Activated CD8-positive, alpha-beta T cell treated with anti-CD3 and anti-CD28 coated beads, Interleukin-2, amount 10 ng/mL, durations not matched to agents 7 days and 5 days (primary cell): Measurements from ENCODE around the gene PSTPIP1. TPM values are rescaled to one million over a fixed set of nuclear protein-coding genes. Genes with fewer than 3 reads are reported as not detected.
A peak's percentile ranks its signal among the peaks of the same experiment; 100 is the strongest.
"Not testable (repeated sequence)": the region's sequence is repeated elsewhere in the genome, so short reads cannot be mapped to it uniquely, and the experiment has no call there.

Experiments used
- ATAC-seq: fragments of 150-1000 bp; cut with Tn5 transposase; one replicate; pipeline ENCODE4 v1.10.0; 2021; ENCODE audit warnings: moderate library complexity
- CTCF ChIA-PET: fragments of 350-600 bp; sonication (Branson Sonifier 250); formaldehyde crosslinking; loops from one replicate; lab custom pipeline; 2021; ENCODE audit warnings: antibody characterized with exemption; lab: Charles Lee
- POLR2A ChIA-PET: fragments of 350-600 bp; sonication (Branson Sonifier 250); formaldehyde crosslinking; loops from one replicate; lab custom pipeline; 2021; ENCODE audit warnings: antibody characterized with exemption; lab: Charles Lee
- DNase-seq: peaks from one replicate; pipeline ENCODE4 v3.0.0-alpha.2; 2020
- H3K27ac Mint-ChIP-seq: one replicate; pipeline ENCODE4 v1.8.0; 2021; ENCODE audit warnings: mild to moderate bottlenecking, mixed read lengths
- H3K27me3 Mint-ChIP-seq: one replicate; pipeline ENCODE4 v1.8.0; 2021; ENCODE audit warnings: low read depth, mixed read lengths
- H3K36me3 Mint-ChIP-seq: one replicate; pipeline ENCODE4 v1.8.0; 2021; ENCODE audit warnings: low read depth, mixed read lengths
- H3K4me1 Mint-ChIP-seq: one replicate; pipeline ENCODE4 v1.8.0; 2021; ENCODE audit warnings: low read depth, mixed read lengths
- H3K4me3 Mint-ChIP-seq: one replicate; pipeline ENCODE4 v1.8.0; 2021; ENCODE audit warnings: mild to moderate bottlenecking, mixed read lengths
- H3K9me3 Mint-ChIP-seq: one replicate; pipeline ENCODE4 v1.8.0; 2022; ENCODE audit warnings: mixed read lengths; ENCODE audit not compliant: insufficient read depth
- total RNA-seq, 2 experiments: library from RNA; stranded (reverse); gene quantifications; one replicate each; pipeline ENCODE4 v1.2.3, GENCODE V29; 2021

The PSTPIP1 gene
- total RNA-seq, 2 experiments from 2014 or later: 208 to 212 TPM

DNA sequence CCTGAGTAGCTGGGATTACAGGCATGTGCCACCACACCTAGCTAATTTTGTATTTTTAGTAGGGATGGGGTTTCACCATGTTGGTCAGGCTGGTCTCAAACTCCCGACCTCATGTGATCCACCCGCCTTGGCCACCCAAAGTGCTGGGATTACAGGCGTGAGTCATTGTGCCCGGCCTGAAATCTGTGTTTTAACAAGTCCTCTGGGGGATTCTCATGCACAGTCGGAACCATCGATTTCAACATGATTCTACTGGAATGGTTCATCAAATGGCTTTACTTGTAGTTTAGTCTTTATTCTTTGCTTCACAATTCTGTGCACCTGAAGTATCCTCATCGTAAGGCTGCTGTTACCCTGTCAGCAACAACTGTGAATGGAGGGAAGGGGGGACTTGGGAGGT lies 28.9 kb upstream of the PSTPIP1 start:
- DNase-seq: not testable (repeated sequence)

DNA sequence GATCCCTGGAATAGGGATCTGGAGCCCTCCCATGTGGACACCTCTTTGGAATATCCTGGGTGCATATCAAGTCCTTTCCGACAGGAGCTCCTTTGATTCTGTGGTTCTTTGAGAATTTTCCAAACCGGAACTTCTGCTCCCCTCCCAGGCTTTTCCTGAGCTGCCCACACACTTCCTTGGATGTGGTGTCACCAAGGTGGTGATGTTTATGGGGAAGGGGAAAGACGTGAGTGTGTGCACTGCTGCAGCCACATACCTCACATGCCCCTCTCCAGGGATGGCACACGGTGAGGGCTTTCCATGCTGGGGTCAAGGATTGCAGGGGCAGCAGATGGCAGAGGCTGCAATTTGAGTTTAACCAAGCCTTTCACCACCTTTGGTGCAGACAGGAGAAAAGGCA lies 27.9 kb upstream of the PSTPIP1 start:
- Mint-ChIP-seq H3K9me3 (no peaks in the 10 kb centered on the region), H3K36me3 (no peaks in the 10 kb centered on the region), H3K4me1 (peaks cover 1% of the 10 kb centered on the region), H3K27me3 (peaks cover 16% of the 10 kb centered on the region), H3K4me3 (no peak overlapping the region), H3K27ac (no peak overlapping the region)
- ChIA-PET POLR2A (no interaction called here), CTCF (interaction anchor here (1.2 kb wide), 1 partner anchor 12 kb away, joined by 3 read pairs; no protein-coding TSS in a partner anchor)
- DNase-seq: no peak
- ATAC-seq: no peak

More for the DNA sequence above, 28.9 kb upstream of the PSTPIP1 start:
- peaks cover 16% of the 10 kb centered on the region for H3K27me3 Mint-ChIP-seq
- H3K9me3 Mint-ChIP-seq, H3K4me3 Mint-ChIP-seq, H3K27ac Mint-ChIP-seq, POLR2A ChIA-PET, ATAC-seq, H3K36me3 Mint-ChIP-seq, H3K4me1 Mint-ChIP-seq: not testable (repeated sequence)
- CTCF ChIA-PET: interaction anchor here (1.2 kb wide), 1 partner anchor 11 kb away, joined by 3 read pairs; no protein-coding TSS in a partner anchor

DNA sequence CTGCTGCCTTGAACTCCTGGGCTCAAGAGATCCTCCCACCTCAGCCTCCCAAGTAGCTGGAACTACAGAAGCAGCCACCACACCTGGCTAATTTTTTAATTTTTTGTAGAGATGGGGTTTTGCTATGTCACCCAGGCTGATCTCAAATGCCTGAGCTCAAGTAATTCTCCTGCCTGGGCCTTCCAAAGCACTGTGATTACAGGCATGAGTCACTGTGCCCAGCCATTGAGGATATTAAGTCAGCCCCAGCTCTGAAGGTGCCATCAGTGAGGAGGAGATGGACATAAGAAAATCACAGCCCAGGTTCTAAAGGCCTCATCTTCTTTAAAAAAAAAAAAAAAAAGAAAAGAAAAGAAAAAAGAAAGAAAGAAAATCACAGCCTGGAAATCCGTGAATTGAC lies 26.6 kb upstream of the PSTPIP1 start:
- Mint-ChIP-seq H3K27me3 (peaks cover 9% of the 10 kb centered on the region), H3K9me3 (no peaks in the 10 kb centered on the region), H3K36me3 (no peaks in the 10 kb centered on the region), H3K4me1 (peaks cover 2% of the 10 kb centered on the region), H3K27ac (no peak overlapping the region), H3K4me3 (no peak overlapping the region)
- ChIA-PET POLR2A (interaction anchor here (1.0 kb wide), 1 partner anchor 27 kb away, joined by 3 read pairs; the partner anchor contains the start of gene PSTPIP1), CTCF (no interaction called here)
- ATAC-seq (no peak), DNase-seq (no peak)

DNA sequence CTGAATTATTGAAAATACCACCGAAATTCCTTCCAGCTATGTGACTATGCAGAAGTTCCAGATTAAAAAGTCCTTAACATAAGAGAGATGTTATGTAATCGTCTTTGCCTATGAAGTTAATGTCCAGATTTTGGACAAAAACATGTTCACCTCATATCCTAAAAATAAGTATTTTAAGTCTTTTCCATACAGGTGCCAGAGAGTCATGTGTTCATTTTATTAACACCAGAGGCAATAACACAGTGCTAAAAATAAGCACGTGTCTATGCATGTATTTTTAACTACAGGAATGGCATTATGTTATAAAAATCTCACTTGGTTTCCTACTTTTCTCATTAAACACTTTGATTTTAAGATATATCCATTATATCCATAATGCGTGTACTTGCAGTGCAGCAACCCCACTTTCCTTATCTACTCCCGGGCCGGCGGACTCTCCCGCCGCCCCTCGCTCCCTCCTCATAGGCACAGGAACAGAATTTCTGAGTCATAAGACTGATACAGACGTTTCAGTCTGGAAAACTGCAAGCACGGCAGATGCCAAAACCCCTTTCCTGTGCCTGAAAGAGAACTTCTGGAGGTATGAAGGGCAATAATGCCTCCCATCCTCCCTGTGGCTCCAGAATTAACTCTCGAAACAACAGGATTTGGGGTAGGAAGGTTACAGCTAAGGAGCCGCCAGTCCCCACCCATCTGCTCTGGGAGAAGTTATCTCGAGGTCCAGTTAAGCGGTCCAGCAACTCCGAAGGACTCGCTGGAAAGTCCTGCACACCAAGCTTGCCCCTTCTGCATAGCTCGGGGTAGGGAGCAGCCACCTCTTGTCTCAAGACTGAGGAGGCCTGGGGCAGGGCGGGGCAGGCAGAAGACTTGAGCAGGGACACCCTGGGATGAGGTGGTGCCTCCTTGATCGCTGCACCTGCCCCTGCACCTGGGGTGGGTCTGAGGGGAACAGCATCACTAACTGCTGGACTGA lies 22.3 kb upstream of the PSTPIP1 start:
- CTCF ChIA-PET: interaction anchor here (0.6 to 5.8 kb wide), 47 partner anchors 8 to 571 kb away, joined by 3 to 159 read pairs (median 6); partner anchors contain the start of gene PSTPIP1
- Mint-ChIP-seq H3K27me3 (no peaks in the 10 kb centered on the region), H3K9me3 (no peaks in the 10 kb centered on the region), H3K4me1 (peaks cover 34% of the 10 kb centered on the region), H3K36me3 (no peaks in the 10 kb centered on the region), H3K4me3 (no peak overlapping the region), H3K27ac (no peak overlapping the region)
- DNase-seq: no peak
- POLR2A ChIA-PET: interaction anchor here (1.2 to 1.5 kb wide), 3 partner anchors 22 to 51 kb away, joined by 3 to 6 read pairs (median 5); partner anchors contain the start of gene PSTPIP1
- no peak for ATAC-seq

DNA sequence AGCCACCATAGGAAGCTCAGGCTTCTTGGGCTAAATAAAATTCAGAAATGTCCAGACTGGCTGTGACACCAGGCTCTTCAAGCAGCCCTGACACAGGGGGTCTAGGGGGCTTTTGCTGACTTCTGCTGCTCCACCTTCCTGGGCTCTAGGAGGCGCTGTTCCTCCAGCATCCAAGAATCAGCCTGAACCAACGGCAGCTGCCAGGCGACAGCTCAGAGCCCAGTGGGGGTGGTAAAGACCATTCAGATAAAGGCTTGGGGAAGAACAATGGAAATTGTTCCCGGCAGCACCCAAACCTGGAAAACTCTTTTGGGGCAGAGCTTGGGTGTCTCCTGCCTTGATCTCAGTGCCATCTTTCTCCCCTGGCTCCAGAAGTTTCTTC lies 21.6 kb upstream of the PSTPIP1 start:
- DNase-seq: peak; percentile 81
- H3K27me3 Mint-ChIP-seq: no peaks in the 10 kb centered on the region
- no peaks in the 10 kb centered on the region for H3K9me3 Mint-ChIP-seq
- H3K27ac Mint-ChIP-seq: peak overlapping the region; percentile 61
- CTCF ChIA-PET: interaction anchor here (0.6 to 5.8 kb wide), 56 partner anchors 9 to 570 kb away, joined by 3 to 159 read pairs (median 6); partner anchors contain the start of genes PSTPIP1 and TSPAN3
- H3K4me3 Mint-ChIP-seq: no peak overlapping the region
- peaks cover 2% of the 10 kb centered on the region for H3K36me3 Mint-ChIP-seq
- peak; percentile 61 for ATAC-seq
- peaks cover 37% of the 10 kb centered on the region for H3K4me1 Mint-ChIP-seq
- POLR2A ChIA-PET: interaction anchor here (1.2 to 1.5 kb wide), 3 partner anchors 22 to 50 kb away, joined by 3 to 6 read pairs (median 5); partner anchors contain the start of gene PSTPIP1

DNA sequence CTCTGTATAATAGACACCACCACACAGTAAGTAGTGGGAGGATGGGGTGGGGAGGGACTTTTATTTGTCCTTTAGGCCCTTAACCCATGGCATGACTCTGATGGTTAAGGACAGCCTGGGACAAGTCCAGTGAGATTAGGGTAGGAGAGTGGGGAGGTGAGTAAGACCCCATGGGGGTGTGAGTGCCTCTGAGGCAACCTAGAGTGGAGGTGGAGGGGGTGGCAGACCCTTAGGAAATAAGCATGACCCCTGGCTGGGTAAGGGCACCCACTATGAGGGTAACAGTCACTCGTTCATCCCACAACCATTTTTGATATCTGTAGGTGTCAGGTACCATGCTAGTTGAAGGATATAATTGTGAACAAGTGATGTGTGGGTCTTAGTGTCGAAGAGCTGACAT lies 21.0 kb upstream of the PSTPIP1 start:
- ATAC-seq: no peak
- Mint-ChIP-seq H3K36me3 (peaks cover 4% of the 10 kb centered on the region), H3K27ac (peak overlapping the region; percentile 61), H3K4me1 (peaks cover 37% of the 10 kb centered on the region), H3K4me3 (no peak overlapping the region), H3K9me3 (no peaks in the 10 kb centered on the region), H3K27me3 (no peaks in the 10 kb centered on the region)
- ChIA-PET CTCF (interaction anchor here (0.7 to 5.8 kb wide), 57 partner anchors 10 to 569 kb away, joined by 3 to 159 read pairs (median 6); partner anchors contain the start of genes PSTPIP1 and TSPAN3), POLR2A (interaction anchor here (0.9 to 1.4 kb wide), 4 partner anchors 21 to 50 kb away, joined by 3 to 5 read pairs (median 4); partner anchors contain the start of gene PSTPIP1)
- DNase-seq: no peak

DNA sequence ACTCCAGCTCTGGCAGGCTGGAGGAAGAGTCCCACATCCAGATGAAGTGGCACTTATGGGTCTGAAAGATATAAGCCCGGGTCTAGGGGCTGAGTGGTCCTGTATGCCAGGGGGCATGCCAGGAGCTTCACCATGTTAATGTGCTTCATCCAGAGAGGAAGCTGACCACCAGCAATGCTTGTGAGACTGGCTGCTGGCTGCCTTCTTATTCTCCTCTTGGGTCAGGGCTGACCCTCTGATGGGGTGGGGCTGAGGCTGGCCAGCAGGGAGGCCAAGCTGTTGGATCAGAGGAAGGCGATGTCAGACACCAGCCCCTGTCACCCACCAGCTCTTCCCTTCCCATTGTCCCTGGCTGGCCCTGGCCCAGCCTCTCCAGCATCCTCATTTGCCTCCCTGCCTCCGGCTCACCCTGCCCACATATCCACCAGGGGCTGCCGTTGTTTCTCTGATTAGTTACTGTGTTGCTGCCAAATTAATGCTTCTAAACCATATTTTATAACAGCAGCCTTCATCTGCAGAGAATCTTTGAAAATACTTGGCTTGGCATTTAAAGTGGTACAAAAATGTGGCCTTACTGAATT lies 20.4 kb upstream of the PSTPIP1 start:
- POLR2A ChIA-PET: interaction anchor here (0.7 to 1.4 kb wide), 4 partner anchors 8 to 49 kb away, joined by 3 to 4 read pairs (median 4); partner anchors contain the start of gene PSTPIP1
- CTCF ChIA-PET: interaction anchor here (0.7 to 5.8 kb wide), 34 partner anchors 9 to 569 kb away, joined by 3 to 159 read pairs (median 7); partner anchors contain the start of gene PSTPIP1
- Mint-ChIP-seq H3K4me3 (no peak overlapping the region), H3K27me3 (no peaks in the 10 kb centered on the region), H3K36me3 (peaks cover 4% of the 10 kb centered on the region), H3K4me1 (peaks cover 37% of the 10 kb centered on the region), H3K27ac (no peak overlapping the region), H3K9me3 (no peaks in the 10 kb centered on the region)
- DNase-seq (peak; percentile 33), ATAC-seq (no peak)

DNA sequence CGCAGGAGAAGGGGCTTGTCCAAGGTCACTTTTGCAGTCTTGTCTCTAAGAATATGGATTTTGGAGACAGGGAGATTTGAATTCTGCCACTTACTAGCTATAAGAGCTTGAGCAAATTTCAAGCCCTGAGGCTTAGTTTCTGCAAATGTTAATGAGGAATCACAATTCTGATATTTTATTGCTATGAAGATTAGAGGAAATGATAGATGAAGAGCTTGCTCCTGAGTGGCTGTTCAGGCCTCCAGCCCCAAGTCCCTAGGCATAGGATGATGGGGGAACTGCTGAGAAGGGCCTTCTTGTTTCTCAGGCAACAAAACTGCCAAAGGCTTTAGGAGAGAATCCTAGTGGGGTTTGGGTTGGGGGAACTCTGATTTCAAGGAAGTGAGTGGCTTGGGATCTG lies 18.8 kb upstream of the PSTPIP1 start:
- ChIA-PET CTCF (interaction anchor here (1.2 to 5.8 kb wide), 6 partner anchors 12 to 567 kb away, joined by 7 to 159 read pairs (median 45); partner anchors contain the start of gene PSTPIP1), POLR2A (no interaction called here)
- H3K4me1 Mint-ChIP-seq: peaks cover 37% of the 10 kb centered on the region
- DNase-seq: no peak
- H3K27me3 Mint-ChIP-seq: no peaks in the 10 kb centered on the region
- peaks cover 7% of the 10 kb centered on the region for H3K36me3 Mint-ChIP-seq
- no peaks in the 10 kb centered on the region for H3K9me3 Mint-ChIP-seq
- no peak overlapping the region for H3K4me3 Mint-ChIP-seq
- peak overlapping the region; percentile 59 for H3K27ac Mint-ChIP-seq
- no peak for ATAC-seq

DNA sequence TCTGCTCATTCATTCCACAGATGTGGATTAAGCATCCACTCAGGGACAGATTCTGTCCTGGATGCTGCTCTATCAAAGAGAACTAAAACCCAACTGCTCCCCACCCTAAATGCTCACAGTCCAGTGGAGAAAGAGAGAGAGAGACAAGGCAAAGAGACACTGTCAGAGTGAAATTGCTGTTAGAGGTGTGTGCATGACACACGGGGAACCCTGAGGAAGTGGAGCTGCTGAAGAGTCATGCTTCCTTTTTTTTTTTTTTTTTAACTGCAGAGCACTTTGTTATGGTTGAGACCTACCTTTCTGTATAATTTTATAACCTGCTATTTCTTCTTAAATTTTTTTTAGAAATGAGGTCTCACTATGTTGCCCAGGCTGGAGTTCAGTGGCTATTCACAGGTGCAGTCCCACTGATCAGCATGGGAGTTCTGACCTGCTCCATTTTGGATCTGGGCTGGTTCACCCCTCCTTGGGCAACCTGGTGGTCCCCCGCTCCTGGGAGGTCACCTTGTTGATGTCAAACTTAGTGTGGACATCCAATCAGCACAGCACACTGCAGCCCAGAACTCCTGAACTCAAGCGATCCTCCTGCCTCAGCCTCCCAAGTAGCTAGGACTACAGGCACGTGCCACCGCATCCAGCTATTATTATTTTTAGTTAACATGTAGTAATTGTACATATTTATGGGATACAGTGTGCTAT lies 18.2 kb upstream of the PSTPIP1 start:
- no peaks in the 10 kb centered on the region for H3K27me3 Mint-ChIP-seq
- ChIA-PET POLR2A (interaction anchor here (1.3 kb wide), 1 partner anchor 26 kb away, joined by 4 read pairs; no protein-coding TSS in a partner anchor), CTCF (interaction anchor here (1.2 to 5.8 kb wide), 6 partner anchors 11 to 567 kb away, joined by 7 to 159 read pairs (median 45); partner anchors contain the start of gene PSTPIP1)
- no peak overlapping the region for H3K4me3 Mint-ChIP-seq
- peaks cover 7% of the 10 kb centered on the region for H3K36me3 Mint-ChIP-seq
- peak overlapping the region; percentile 59 for H3K27ac Mint-ChIP-seq
- peaks cover 37% of the 10 kb centered on the region for H3K4me1 Mint-ChIP-seq
- no peaks in the 10 kb centered on the region for H3K9me3 Mint-ChIP-seq
- ATAC-seq (peak; percentile 64), DNase-seq (no peak)

DNA sequence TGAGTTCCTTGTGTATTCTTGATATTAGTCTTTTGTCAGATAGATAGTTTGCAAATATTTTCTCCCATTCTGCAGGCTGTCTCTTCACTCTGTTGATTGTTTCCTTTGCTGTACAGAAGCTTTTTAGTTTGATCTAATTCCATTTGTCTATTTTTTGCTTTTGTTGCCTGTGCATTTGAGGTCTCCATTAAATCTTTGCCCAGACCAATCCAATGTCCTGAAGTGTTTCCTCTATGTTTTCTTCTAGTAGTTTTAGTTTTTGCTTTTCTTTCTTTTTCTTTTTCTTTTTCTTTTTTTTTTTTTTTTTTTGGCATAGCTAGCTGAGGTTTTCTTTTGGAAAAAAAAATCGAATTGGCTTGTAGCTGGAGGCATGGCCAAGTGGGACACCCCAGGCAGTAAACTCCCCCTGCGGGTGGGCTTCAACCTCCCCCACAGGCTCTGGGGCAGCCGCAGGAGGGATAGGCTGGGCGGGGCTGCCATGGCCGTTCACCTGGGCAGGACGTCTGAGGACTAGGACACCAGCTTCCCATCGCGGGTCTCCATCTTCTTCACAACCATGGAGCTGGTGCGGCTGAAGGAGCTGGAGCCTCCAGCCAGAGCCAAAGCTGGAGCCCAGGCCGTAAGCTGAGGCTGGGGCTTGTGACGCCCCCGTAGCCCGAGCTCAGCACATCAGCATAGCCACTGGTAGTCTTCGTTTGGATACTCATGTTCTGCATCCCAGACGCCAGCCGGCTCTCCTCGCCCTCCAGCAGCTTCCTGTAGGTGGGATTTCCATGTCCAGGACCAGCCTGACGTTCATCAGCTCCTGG lies 16.2 kb upstream of the PSTPIP1 start:
- ChIA-PET POLR2A (interaction anchor here (0.9 to 1.0 kb wide), 3 partner anchors 10 to 35 kb away, joined by 3 to 4 read pairs (median 3); no protein-coding TSS in a partner anchor), CTCF (interaction anchor here (1.2 to 3.0 kb wide), 7 partner anchors 8 to 53 kb away, joined by 3 to 16 read pairs (median 8); no protein-coding TSS in a partner anchor)
- no peak for DNase-seq
- Mint-ChIP-seq H3K27ac (no peak overlapping the region), H3K9me3 (no peaks in the 10 kb centered on the region), H3K36me3 (peaks cover 7% of the 10 kb centered on the region), H3K27me3 (no peaks in the 10 kb centered on the region), H3K4me1 (peaks cover 49% of the 10 kb centered on the region), H3K4me3 (no peak overlapping the region)
- ATAC-seq: no peak
